HG02970 (cell line): Measurements from ENCODE around the gene APLP2.

ENCODE experiments used
- ATAC-seq: cut with Tn5 transposase; IDR thresholded peaks from one replicate; pipeline ENCODE4 v1.9.1; 2021; ENCODE audit warnings: mild to moderate bottlenecking, moderate library complexity, moderate number of reproducible peaks; ENCODE audit not compliant: unreplicated experiment, low FRiP score

Gene APLP2

GRCh38 chr11:130139401-130139800 lies 69.7 kb downstream of the APLP2 start:
- ATAC-seq: no peak

- ATAC-seq: no peak
These were observed 72.1 kb downstream of the APLP2 start for GRCh38 chr11:130141561-130142341.

GRCh38 chr11:130144141-130144540 lies 74.4 kb downstream of the APLP2 start:
- ATAC-seq: no peak

GRCh38 chr11:130144861-130145281 lies 75.2 kb downstream of the APLP2 start:
- no peak for ATAC-seq

- no peak for ATAC-seq
These were observed 75.7 kb downstream of the APLP2 start for GRCh38 chr11:130145311-130145812.

GRCh38 chr11:130145975-130146776 lies 76.5 kb downstream of the APLP2 start:
- no peak for ATAC-seq

- ATAC-seq: no peak
These were observed 77.1 kb downstream of the APLP2 start for GRCh38 chr11:130146796-130147195.

- no peak for ATAC-seq
These were observed 79.2 kb downstream of the APLP2 start for GRCh38 chr11:130148796-130149326.

- no peak for ATAC-seq
These were observed 81.1 kb downstream of the APLP2 start for GRCh38 chr11:130150790-130151189.

- no peak for ATAC-seq
These were observed 81.5 kb downstream of the APLP2 start for GRCh38 chr11:130151196-130151595.

- ATAC-seq: no peak
These were observed 86.7 kb downstream of the APLP2 start for GRCh38 chr11:130156108-130157022.

GRCh38 chr11:130157101-130157500 lies 87.4 kb downstream of the APLP2 start:
- no peak for ATAC-seq

GRCh38 chr11:130157840-130158239 lies 88.1 kb downstream of the APLP2 start:
- ATAC-seq: no peak

GRCh38 chr11:130159139-130159538 lies 89.4 kb downstream of the APLP2 start:
- ATAC-seq: no peak

- no peak for ATAC-seq
These were observed 90.2 kb downstream of the APLP2 start, which contains the start of gene ST14 for GRCh38 chr11:130159657-130160497. Gene ST14, plus strand, starts transcription at chr11:130159782. Its CDS starts 198 bp downstream, at chr11:130159980.

- ATAC-seq: no peak
These were observed 90.9 kb downstream of the APLP2 start for GRCh38 chr11:130160498-130161155.

GRCh38 chr11:130161441-130162145 lies 91.9 kb downstream of the APLP2 start:
- ATAC-seq: no peak

GRCh38 chr11:130162733-130163132 lies 93.0 kb downstream of the APLP2 start:
- no peak for ATAC-seq
